Ovary (tissue), 3 donors: Measurements from ENCODE around the gene SHC3.

Experiments used
- CTCF ChIP-seq, 3 donors: fragments of 450-650 bp in 2 of 3; fragments of 200-600 bp in 1 of 3; IDR thresholded peaks; one replicate each; pipeline versions ENCODE4 v1.5.1 to v1.8.0; 2016 to 2022; ENCODE audit warnings: antibody characterized with exemption in 3 of 3, mild to moderate bottlenecking in 1 of 3
- EP300 ChIP-seq: sonication (generic); formaldehyde crosslinking; IDR thresholded peaks from one replicate; pipeline ENCODE4 v1.6.1; 2017; ENCODE audit warnings: antibody characterized with exemption
- POLR2A ChIP-seq: fragments of 450-650 bp; IDR thresholded peaks from one replicate; pipeline ENCODE4 v1.6.1; 2017; ENCODE audit warnings: antibody characterized with exemption, mild to moderate bottlenecking, moderate library complexity
- donor health status: DM: no; HTN: no; CAD: no.

GRCh38 chr9:89022902-89023301 is 155.7 kb downstream of the SHC3 start:
- TF ChIP-seq POLR2A (no peak), CTCF (IDR thresholded peaks at IDR 0.05) (no peak), EP300 (no peak)
